DMS 273 treated with DMSO at 0.1 percent for 48 hours (cell line): ENCODE data around the gene ADRA2C.

ENCODE experiments used
- DNase-seq: peaks from one replicate; lab custom pipeline; 2025; lab: John Stamatoyannopoulos, UW

ADRA2C gene

DNA sequence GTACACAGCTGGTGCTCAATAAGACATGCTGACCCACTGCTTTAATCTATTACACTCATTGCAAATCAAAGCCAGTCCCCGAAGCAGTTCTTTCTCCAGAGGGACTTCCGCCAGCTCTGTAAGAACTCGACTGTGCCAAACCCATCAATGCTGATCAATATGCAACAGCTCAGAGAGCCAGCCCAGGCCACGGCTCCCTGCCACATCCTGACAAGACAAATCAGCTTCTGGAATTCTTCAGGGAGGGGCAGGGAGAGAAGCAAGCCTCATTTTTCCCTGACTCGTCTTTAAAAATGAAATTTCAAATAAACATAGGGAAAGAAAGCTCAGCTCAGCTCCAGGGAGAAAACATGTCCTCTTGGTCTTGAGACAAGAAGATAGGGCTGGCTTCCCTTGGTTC lies 5.3 kb upstream of the ADRA2C start:
- no peak for DNase-seq

GRCh38 chr4:3762264-3762663 lies 3.9 kb upstream of the ADRA2C start:
- no peak for DNase-seq

DNA sequence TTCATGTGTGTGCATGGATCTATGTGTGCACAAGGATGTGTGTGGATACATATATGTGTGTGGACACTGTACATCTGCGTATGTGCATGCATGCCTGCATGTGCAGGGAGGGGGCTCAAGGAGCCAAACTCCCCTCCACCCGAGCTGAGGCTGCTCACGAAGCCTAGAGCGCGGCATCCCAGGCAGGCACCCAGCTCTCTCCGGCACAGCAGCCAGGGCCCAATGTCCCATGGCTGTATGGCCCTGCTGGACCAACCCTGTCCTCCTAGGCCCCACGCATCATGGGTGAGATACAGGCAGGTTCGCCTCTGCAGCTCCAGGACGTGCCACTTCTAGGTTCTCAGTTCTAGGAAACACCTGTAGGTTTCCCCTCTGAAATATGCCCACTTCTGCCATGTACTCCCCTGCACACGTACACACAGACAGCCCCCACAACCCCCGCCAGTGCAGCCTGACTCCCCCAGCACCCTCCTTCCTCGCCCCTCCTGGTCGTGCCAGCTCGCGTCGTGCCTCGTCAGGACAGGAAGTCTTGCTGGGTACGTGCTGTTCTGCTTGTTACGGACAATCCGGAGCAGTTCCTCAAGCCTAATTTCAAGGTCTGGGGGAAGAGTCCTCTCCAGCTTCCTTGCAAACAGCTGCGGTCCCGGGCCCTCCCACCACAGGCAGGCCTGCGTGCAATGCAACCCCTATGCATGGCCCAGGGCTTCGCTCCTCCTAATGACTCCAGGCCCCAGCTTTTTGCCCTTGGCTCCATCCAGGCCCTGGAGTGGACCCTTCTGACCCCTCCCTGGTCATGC lies 3.2 kb upstream of the ADRA2C start:
- no peak for DNase-seq

DNA sequence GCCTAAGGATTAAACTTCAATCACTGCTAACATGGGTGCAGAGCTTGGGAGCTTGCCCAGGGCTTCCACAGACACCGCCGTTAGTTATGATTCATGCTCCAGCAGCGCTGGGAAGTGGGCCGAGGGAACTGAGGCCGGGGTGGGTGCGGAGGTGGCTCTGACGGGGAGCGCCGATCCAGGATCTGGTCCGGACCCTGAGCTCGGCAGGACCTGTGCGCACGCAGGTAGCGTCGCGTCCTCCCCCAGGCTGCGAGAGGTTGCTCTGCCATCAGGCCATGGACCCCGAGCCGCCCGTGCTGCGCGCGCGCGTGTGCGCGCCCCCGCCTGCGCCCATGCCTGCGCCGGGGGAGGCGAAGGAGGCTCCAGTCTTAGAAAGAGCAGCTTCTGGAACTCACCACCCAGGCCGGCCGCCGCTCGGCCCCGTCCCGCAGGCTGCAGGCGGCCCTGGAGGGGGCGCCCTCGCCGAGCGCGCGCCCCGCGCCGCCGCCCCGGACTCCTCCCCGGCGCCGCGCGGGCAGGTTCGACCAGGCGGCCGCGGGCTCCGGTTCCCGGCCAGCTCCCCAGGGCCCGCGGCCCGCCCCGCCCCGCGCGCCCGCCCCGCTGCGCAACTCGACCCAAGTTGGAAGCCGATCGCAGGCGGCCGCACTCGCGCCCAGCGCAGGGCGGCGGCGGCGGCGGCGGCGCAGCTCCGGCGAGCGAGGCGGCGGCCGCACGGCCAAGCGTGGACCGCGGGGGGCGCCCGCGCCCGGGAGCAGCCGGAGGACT lies 732 bp upstream of the ADRA2C start:
- DNase-seq: no peak

DNA sequence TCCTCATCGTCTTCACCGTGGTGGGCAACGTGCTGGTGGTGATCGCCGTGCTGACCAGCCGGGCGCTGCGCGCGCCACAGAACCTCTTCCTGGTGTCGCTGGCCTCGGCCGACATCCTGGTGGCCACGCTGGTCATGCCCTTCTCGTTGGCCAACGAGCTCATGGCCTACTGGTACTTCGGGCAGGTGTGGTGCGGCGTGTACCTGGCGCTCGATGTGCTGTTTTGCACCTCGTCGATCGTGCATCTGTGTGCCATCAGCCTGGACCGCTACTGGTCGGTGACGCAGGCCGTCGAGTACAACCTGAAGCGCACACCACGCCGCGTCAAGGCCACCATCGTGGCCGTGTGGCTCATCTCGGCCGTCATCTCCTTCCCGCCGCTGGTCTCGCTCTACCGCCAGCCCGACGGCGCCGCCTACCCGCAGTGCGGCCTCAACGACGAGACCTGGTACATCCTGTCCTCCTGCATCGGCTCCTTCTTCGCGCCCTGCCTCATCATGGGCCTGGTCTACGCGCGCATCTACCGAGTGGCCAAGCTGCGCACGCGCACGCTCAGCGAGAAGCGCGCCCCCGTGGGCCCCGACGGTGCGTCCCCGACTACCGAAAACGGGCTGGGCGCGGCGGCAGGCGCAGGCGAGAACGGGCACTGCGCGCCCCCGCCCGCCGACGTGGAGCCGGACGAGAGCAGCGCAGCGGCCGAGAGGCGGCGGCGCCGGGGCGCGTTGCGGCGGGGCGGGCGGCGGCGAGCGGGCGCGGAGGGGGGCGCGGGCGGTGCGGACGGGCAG lies 792 bp downstream of the ADRA2C start:
- DNase-seq: no peak

DNA sequence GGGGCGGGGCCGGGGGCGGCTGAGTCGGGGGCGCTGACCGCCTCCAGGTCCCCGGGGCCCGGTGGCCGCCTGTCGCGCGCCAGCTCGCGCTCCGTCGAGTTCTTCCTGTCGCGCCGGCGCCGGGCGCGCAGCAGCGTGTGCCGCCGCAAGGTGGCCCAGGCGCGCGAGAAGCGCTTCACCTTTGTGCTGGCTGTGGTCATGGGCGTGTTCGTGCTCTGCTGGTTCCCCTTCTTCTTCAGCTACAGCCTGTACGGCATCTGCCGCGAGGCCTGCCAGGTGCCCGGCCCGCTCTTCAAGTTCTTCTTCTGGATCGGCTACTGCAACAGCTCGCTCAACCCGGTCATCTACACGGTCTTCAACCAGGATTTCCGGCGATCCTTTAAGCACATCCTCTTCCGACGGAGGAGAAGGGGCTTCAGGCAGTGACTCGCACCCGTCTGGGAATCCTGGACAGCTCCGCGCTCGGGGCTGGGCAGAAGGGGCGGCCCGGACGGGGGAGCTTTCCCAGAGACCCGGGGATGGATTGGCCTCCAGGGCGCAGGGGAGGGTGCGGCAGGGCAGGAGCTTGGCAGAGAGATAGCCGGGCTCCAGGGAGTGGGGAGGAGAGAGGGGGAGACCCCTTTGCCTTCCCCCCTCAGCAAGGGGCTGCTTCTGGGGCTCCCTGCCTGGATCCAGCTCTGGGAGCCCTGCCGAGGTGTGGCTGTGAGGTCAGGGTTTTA lies 1.5 kb downstream of the ADRA2C start:
- no peak for DNase-seq

DNA sequence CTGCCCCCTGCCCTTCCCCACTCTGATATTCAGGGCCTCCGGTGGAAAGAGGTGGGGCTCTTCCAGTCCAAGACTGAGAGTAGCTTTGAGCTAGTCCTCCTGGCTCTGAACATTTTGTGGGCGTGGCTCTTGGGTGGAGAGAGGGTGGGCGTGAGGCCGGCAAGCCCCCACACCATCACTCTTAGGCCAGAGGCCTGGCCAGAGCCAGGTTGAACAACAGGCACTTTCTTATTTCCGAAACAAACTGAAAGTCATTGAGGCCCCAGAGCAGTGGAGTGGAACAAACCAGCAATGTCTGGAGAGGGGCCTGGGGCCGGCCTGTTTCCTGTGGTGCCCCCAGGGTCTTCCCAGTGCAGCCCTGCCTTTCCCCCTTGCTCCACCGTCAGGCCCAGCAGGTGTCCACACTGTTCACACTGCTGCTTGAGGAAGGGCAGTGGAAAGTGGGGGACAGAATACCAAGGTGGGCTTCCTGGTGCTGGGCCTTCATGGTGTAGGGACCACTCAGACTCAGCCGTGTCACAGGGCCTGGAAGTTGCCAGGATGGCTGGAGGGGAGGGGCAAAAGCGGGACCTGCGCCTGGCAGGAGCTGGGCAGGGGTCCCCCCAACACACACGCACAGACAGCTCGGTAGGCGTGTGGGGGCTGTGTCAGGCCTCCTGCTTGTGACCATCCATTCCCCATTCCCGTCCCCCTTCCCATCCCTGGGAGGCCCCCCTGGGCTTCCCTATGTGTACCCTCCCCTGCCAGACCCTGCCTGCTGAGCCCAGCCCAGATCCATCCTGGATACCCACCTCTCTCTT lies 2.9 kb downstream of the ADRA2C start:
- no peak for DNase-seq

GRCh38 chr4:3769642-3770184 lies 3.5 kb downstream of the ADRA2C start:
- DNase-seq: no peak

GRCh38 chr4:3770323-3771163 lies 4.4 kb downstream of the ADRA2C start:
- DNase-seq: no peak

- DNase-seq: no peak
Measured at GRCh38 chr4:3771164-3771809, 5.1 kb downstream of the ADRA2C start.

DNA sequence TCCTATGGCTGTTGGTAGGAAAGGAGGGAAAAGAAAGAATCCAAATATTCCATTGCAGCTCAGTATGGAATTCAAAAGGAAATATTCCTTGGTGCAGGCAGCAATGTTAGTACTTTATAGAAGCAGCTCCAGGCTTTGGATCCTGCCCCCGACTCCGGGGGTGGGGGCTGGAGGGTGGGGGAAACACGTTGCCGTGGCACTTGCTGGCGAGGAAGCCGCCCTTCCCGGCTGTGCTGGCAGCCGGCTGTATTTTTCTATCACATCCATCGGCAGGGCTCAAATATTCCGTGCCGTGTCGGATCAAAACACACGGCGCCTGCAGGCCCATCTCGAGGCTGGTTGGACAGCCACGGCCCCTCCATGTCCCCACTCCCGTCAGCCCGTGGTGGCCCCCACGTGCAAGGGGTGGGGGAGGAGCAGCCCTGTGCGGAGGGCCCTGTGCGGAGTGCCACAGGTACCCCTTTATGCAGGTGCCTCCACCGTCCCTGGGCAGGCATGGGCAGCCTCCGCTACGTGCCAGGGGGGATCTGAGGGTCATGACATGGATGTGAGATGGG lies 5.8 kb downstream of the ADRA2C start:
- DNase-seq: no peak

- DNase-seq: no peak
Measured at GRCh38 chr4:3772632-3773031, 6.4 kb downstream of the ADRA2C start.

- DNase-seq: no peak
Measured at GRCh38 chr4:3773552-3774001, 7.4 kb downstream of the ADRA2C start.

DNA sequence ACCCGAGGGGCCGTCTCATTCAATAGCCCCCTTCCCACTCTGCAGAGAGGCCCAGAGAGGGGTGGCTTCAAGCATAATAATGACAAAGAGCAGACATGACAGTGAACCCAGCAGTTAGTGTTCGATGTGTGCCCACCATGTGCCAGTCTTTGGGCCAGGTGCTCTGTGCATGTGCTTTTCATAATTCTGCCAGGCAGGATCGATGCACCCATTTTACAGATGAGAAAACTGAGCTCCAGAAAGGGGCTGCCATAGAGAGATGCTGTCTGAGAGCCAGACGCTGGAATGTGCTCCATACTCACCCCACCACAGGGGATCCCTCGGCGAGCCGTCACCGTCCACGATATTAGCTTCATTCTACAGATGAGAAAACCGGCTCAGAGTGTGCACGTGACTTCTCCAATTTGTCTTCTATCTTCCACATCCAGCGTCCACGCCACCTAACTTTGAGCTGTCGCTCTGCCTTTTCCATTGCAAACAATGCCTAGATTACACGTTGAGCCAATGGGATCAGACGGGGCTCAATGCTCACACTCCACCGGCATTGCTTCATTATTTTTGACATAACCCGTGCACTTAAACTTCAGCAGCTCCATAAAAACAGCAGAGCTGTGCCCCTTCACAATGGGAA lies 8.2 kb downstream of the ADRA2C start:
- DNase-seq: no peak

DNA sequence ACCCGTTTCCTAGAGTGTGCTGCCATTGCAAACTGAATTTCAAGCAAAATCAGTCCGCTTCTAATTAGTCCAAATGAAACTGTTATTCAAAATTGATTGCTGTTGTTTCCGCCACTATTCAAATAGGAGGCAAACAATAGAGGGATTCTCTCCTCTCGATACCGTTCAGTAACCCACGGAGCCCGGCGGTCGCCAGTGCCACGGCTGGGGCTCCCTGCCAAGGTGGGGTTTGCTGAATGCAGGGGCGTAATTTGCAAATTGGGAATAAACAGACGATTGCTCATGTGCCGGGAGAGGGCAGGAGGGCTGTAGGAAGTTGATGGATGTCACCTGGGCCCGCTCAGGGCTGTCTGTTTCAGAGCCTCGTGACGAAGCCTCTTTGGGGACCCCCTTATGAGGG lies 8.8 kb downstream of the ADRA2C start:
- no peak for DNase-seq

DNA sequence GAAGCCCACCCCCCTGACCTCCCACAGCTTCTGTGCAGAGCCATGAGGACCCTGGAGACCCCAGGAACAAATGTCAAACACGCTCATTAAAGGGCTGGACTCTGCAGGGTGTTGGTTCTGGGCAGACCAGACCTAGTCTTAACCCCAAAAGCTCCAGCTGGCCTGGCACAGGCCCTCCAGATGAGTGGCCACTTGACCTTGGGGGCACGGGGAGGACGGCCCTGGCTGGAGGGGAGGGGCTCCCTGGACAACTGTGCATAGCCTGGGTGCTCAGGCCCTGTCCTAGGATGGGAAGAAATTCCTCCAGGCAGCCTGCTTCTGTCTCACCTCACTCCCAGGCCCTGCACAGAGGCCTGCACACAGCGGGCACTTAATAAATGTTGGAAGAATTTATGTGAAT lies 9.4 kb downstream of the ADRA2C start:
- DNase-seq: no peak

DNA sequence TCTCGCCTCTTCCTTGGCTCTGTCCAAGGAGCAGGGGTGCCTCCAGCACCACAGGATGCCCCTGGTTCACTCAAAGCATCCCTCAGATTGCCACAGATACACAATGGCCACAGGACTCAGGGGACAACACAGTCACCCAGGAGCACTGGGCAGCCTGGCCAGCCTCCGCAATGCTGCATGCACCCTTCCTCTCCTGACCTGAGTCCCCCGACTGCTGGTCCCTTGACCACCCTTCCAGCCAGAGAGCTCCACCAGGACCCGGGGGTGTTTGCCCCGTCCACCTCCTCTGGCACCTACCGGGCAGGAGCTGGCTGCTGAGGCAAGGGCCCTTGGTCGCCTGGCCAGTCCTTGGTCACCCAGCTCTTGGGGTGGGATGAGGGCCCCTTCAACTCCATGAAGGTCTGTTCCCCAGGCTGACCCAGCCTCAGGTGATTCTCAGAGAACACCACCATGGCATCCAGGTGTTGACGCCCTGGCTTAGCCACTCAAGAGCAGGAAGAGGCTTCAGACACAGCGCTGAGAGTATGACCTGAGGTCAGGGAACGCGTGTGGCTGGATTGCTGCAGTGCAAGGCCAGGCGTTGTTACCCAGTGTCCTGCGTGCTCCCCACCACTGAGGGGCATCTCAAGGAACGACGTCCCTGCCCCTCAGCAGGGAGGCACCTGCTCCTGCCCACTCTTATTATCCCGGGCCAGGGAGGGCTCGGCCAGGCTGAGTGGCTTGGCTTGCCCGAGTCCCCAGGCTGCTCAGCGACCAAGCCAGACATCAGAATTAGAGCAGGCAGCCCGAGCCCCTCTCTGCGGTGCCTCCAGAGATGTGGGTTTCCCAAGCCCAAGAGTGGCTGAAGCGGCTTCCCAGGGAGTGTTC lies 10.2 kb downstream of the ADRA2C start:
- DNase-seq: no peak

DNA sequence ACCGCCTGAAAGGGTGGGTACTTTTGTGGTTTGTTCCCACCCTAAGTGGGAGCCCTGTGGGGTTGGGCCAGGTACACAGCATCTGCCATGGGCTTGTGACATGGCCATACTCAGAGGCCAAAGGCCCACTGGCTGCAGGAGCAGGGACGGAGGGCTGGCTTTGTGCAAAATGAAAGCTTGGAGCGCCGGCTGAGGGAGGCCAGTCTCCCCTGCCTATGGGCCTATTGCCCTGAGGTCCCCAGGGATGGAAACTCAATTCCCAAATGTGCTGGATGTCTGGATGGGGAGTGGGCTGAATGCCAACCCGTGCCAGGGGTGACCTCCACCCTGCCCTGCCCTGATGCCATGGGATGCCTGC lies 10.8 kb downstream of the ADRA2C start:
- no peak for DNase-seq
